Glutamatergic neuron (in vitro differentiated cells): Measurements from ENCODE around the gene NFASC. TPM values are rescaled to one million over a fixed set of nuclear protein-coding genes. Genes with fewer than 3 reads are reported as not detected.

ENCODE experiments used
- DNase-seq: peaks from one replicate; pipeline ENCODE4 v3.0.0; 2022
- H3K27ac Mint-ChIP-seq: one replicate; pipeline ENCODE4 v1.8.0; 2020; ENCODE audit warnings: mild to moderate bottlenecking, mixed read lengths, inconsistent platforms; ENCODE audit not compliant: unreplicated experiment
- H3K27me3 Mint-ChIP-seq: one replicate; pipeline ENCODE4 v1.8.0; 2020; ENCODE audit warnings: mild to moderate bottlenecking, moderate library complexity, mixed read lengths, inconsistent platforms; ENCODE audit not compliant: unreplicated experiment
- H3K36me3 Mint-ChIP-seq: one replicate; pipeline ENCODE4 v1.8.0; 2020; ENCODE audit warnings: mild to moderate bottlenecking, mixed read lengths, inconsistent platforms; ENCODE audit not compliant: unreplicated experiment
- H3K4me1 Mint-ChIP-seq: one replicate; pipeline ENCODE4 v1.8.0; 2020; ENCODE audit warnings: mild to moderate bottlenecking, low read depth, mixed read lengths, inconsistent platforms; ENCODE audit not compliant: unreplicated experiment
- H3K4me3 Mint-ChIP-seq: one replicate; pipeline ENCODE4 v1.8.0; 2020; ENCODE audit warnings: mild to moderate bottlenecking, mixed read lengths, inconsistent platforms; ENCODE audit not compliant: unreplicated experiment
- H3K9me3 Mint-ChIP-seq: one replicate; pipeline ENCODE4 v1.8.0; 2020; ENCODE audit warnings: mild to moderate bottlenecking, moderate library complexity, mixed read lengths, inconsistent platforms; ENCODE audit not compliant: unreplicated experiment
- CTCF ChIP-seq: fragments of 200-600 bp; sonication (generic); IDR thresholded peaks from one replicate; pipeline ENCODE4 v1.5.0; 2021; ENCODE audit not compliant: partially characterized antibody, unreplicated experiment
- total RNA-seq: library from RNA; stranded (reverse); fragmentation: NEBNext Ultra II Directional; extraction: Animal tissue kit (Norgen Biotek cat#: 25700); gene quantifications from one replicate; pipeline ENCODE4 v1.2.1, GENCODE V29; 2021; ENCODE audit not compliant: unreplicated experiment

NFASC gene
- total RNA-seq, 1 donor from 2014 or later: 301 TPM

GRCh38 chr1:204887846-204888245 is 17.2 kb downstream of the NFASC start:
- Mint-ChIP-seq H3K4me3 (peak overlapping the region; percentile 33), H3K4me1 (peaks cover 55% of the 10 kb centered on the region), H3K27me3 (peaks cover 8% of the 10 kb centered on the region), H3K27ac (peak overlapping the region; percentile 5), H3K9me3 (peaks cover 9% of the 10 kb centered on the region), H3K36me3 (no peaks in the 10 kb centered on the region)
- no peak for TF ChIP-seq CTCF
- peak; percentile 53 for DNase-seq

GRCh38 chr1:204888294-204888693 is 17.6 kb downstream of the NFASC start:
- H3K27ac Mint-ChIP-seq: peak overlapping the region; percentile 5
- peaks cover 55% of the 10 kb centered on the region for H3K4me1 Mint-ChIP-seq
- peaks cover 8% of the 10 kb centered on the region for H3K27me3 Mint-ChIP-seq
- H3K9me3 Mint-ChIP-seq: peaks cover 9% of the 10 kb centered on the region
- no peaks in the 10 kb centered on the region for H3K36me3 Mint-ChIP-seq
- peak overlapping the region; percentile 33 for H3K4me3 Mint-ChIP-seq
- no peak for TF ChIP-seq CTCF
- no peak for DNase-seq

GRCh38 chr1:204889681-204890383 is 19.2 kb downstream of the NFASC start:
- TF ChIP-seq CTCF: no peak
- no peak for DNase-seq
- H3K36me3 Mint-ChIP-seq: no peaks in the 10 kb centered on the region
- peak overlapping the region; percentile 93 for H3K27ac Mint-ChIP-seq
- peaks cover 8% of the 10 kb centered on the region for H3K27me3 Mint-ChIP-seq
- peak overlapping the region; percentile 69 for H3K4me3 Mint-ChIP-seq
- H3K9me3 Mint-ChIP-seq: peaks cover 4% of the 10 kb centered on the region
- H3K4me1 Mint-ChIP-seq: peaks cover 51% of the 10 kb centered on the region

GRCh38 chr1:204891860-204892259 is 21.2 kb downstream of the NFASC start:
- H3K36me3 Mint-ChIP-seq: no peaks in the 10 kb centered on the region
- H3K4me3 Mint-ChIP-seq: peak overlapping the region; percentile 28
- no peak overlapping the region for H3K27ac Mint-ChIP-seq
- DNase-seq: no peak
- peaks cover 7% of the 10 kb centered on the region for H3K27me3 Mint-ChIP-seq
- H3K4me1 Mint-ChIP-seq: peaks cover 56% of the 10 kb centered on the region
- H3K9me3 Mint-ChIP-seq: peaks cover 4% of the 10 kb centered on the region
- TF ChIP-seq CTCF: no peak

- H3K9me3 Mint-ChIP-seq: peaks cover 4% of the 10 kb centered on the region
- no peak overlapping the region for H3K27ac Mint-ChIP-seq
- TF ChIP-seq CTCF: no peak
Observed at GRCh38 chr1:204894031-204894430, 23.4 kb downstream of the NFASC start.

More at GRCh38 chr1:204894031-204894430, 23.4 kb downstream of the NFASC start:
- Mint-ChIP-seq H3K4me1 (peaks cover 57% of the 10 kb centered on the region), H3K4me3 (peak overlapping the region; percentile 30), H3K36me3 (no peaks in the 10 kb centered on the region), H3K27me3 (peaks cover 7% of the 10 kb centered on the region)
- no peak for DNase-seq
